CD4-positive, alpha-beta T cell treated with Interleukin-1 beta for 1 hour (primary cell): ENCODE results near the gene PRSS37.
"Not testable (repeated sequence)": the region's sequence is repeated elsewhere in the genome, so short reads cannot be mapped to it uniquely, and the experiment has no call there.

ENCODE experiments used
- DNase-seq, 2 donors: peaks; one replicate each; pipeline ENCODE4 v3.0.0-alpha.2; 2020 to 2022

Gene PRSS37, protein sequence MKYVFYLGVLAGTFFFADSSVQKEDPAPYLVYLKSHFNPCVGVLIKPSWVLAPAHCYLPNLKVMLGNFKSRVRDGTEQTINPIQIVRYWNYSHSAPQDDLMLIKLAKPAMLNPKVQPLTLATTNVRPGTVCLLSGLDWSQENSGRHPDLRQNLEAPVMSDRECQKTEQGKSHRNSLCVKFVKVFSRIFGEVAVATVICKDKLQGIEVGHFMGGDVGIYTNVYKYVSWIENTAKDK

DNA sequence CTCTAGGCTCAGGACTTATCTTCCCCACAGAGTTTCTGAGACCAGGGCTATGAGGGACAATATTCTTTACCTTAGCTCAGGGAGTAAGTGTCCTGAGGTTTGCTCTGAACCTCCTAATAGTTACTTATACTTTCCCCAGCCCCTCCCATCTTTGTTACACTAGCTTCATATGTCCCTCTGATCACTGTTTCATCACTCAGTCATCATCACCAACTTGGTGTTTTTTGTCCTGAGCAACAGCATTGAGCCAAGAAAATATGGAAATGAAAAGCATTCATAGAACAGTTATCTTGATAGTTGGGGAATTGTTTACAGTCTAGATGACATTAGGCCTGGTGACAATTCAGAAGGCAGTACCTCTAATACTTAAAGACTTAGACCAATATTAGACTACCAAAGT is at the start of gene PRSS37:
Gene PRSS37 (minus strand): TSS at position 101 of the 400 bp plus-strand sequence. CDS start 436 bp downstream, outside the sequence.
- no peak for DNase-seq

DNA sequence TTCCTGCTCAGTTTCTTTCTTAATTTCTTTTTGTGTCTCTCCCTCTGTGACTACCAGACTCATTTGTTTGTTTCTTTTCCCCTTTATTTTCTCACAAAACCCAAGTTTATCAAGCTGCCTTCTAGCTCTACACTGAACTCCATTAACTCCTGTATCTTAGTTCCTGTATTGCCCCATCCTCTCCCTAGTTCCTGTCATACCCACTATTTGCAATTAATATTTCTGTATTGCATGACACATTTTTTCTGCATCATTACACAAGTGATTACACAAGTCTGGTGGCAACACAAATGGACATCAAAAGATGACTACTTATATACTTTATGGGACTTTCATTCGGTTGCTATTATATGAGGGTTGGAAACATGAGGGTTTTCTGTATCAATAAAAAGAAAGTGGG is 48.0 kb upstream of the PRSS37 start:
- no peak for DNase-seq

DNA sequence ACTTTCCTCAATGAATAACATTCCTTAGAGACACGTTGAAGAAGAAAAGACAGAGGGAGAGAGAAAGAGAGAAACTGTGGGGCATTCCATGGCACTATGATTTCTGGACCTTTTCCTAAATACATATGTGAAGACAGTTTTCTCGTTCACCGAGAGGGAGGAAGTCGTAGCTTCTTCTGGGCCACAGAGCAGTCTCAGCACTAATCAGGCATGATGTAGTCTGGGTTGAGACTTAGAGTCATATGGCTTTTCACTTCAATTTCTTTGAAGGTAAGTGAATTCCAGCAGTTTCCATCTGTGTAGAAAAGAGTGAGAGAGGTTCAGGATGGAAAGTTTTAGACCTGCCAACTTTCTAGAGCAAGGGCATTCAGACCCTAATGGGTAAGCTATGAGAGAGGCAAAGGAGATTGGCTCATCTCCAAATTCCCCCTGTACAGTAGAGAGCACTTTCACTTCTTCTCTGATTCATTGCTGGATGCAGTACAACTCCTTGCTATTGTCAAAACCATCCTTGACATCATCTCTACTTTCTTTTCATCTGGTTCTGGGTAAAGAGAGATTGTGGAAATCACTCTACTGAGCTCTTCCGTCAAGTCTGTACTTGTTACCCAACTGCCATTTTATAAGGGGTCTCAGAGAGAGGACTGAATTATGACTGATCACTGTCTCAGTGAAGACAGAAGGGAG is 43.4 kb upstream of the PRSS37 start:
- no peak for DNase-seq

DNA sequence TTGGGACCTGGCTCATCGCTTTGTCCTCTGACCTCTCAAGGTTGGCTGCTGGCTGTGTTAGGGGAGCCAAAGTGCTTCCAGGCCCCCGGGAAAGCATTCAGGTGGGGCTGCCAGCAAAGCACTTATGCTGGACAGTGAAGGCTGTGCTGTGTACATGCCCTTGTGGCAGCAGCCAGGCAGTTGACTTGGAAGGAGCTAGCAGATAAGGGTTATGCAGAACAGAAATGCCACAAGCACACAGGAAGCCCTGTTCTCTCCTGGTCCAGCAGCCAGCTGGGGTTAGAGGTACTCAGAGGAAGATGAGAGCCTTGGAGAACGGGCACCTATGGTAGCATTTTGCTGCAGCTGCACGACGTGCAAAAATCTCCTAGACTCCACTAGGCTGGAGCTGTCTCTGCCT is 39.7 kb upstream of the PRSS37 start:
- DNase-seq, result no peak

DNA sequence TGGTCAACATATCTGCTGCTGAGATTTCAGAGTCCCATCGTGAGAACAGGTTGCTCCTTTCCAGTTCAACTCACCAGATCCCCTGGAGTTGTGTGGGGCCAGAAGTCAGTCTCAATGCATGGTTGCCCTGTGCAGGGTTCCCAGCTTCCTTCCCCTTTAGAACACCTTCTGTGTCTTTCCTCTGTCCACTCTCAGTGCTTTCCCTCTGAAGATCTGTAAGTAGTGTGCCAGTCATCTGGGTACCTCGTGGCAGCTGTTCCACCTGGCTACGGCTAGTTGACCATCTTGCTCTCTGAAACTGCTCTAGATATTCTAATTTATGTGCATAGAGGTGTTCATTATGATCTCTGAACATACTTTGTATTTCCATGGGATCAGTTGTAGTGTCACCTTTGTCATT is 36.1 kb upstream of the PRSS37 start:
- no peak for DNase-seq

DNA sequence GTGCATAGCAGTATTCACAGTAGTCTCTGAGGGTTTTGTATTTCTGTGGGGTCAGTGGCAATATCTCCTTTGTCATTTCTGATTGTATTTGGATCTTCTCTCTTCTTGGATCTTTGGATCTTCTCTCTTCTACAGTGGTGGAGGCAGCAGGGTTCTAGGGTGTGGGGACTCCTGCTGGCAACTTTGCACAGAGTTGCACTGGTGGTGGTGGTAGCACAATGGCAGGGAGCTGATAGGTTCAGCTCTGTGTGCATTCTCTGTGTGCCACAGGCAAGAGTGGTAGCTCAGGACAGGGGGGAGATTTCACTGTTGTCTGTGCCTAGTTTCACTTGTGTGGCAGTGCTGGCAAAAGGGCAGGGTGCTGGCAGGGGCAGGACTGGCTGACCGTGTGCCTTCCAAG is 35.1 kb upstream of the PRSS37 start:
- no peak for DNase-seq

DNA sequence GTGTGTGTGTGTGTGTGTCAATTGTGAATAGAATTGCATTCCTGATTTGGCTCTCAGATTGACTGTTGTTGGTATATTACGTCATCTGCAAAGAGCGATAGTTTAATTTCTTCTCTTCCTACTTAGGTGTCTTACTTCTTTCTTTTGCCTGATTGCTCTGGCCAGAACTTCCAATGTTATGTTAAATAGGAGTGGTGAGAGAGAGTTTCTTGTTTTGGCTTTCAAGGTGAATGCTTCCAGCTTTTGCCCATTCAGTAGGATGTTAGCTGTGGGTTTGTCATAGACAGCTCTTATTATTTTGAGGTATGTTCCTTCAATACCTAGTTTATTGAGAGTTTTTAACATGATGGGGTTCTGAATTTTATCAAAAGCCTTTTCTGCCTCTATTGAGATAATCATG is 34.2 kb upstream of the PRSS37 start:
- DNase-seq, result no peak

DNA sequence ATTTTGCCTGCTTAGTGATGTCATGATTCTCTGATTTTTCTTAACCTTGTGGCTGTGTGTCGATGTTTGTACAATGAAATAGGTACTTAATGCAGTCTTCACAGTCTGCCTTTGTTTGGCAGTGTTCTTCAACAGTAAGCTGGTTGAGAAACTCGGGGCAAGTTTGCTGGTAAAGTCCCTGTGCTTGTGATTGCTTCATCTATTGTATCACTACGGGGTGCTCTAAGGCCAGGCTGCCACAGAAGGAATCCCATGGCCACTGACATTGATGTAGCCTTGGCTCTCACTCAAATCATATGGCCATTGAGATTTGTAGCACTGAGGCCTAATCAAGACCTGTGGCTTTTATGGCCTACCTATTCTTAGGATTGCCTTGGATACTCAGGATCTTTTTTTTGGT is 33.5 kb upstream of the PRSS37 start:
- DNase-seq, result peak in 1 of 2 donors; percentile 29

DNA sequence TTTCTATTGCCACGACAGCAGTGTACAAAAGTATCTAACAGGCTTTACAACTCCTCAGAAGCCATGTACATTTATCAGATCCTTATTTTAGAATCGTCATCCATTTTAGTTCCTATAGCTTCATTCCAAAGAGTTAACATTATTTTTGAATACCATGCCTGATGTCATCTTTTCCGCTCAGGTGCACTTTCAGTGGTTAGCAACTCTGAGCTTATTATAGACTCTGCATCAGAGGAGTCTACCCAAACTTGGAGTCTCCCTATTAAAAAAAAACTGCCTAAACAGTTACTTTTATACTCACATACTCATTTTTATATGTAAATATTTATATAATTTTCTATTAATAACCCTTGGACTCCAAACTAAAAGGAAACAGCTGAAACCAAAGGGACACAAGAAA is 31.6 kb upstream of the PRSS37 start:
- no peak for DNase-seq

DNA sequence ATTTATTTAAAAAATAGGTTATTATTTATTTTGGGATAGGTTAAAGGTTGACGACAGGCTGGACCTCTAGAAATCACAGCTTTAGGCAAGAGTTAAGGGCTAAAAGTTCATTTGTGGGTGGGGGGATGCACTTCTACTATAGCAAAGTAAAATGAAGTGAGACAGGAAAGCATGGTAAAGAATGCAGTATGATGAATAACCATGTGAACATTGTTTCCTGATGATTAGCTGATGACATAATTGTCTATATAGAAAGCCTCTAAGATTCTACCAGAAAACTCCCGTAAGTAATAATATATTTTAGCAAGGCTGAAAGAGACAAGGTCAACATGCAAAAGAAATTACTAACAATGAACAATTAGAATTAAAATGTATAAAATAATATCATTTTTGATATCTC is 25.7 kb upstream of the PRSS37 start:
- DNase-seq, result no peak

DNA sequence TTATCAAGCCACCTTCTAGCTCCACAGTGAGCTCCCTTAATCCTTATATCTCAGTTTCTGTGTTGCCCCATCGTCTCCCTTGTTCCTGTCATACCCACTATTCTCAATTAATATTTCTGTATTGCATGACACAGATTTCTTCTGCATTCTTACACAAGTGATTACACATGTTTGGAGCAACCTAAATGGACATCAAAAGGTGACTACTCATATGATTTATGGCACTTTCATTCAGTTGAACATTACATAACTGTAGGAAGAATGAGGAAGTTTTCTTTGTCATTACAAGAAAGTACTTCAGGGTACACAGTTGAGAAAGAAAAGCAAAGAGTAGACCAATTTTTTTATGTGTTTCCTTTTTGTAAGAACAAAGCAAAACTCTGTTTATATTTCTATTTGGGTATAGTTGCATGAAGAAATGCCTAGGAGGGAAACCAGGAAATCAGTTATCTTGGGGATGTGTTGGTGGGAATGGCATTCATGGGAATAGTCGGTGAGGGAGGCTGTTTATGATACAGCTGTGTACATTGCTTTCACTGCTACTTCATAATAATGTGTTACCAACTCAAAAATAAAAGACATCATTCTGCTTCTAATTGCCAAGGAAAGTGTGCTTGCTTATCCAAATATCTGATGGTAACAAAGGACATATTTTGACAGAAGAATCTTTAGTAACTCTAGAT is 23.6 kb upstream of the PRSS37 start:
- DNase-seq, result no peak

DNA sequence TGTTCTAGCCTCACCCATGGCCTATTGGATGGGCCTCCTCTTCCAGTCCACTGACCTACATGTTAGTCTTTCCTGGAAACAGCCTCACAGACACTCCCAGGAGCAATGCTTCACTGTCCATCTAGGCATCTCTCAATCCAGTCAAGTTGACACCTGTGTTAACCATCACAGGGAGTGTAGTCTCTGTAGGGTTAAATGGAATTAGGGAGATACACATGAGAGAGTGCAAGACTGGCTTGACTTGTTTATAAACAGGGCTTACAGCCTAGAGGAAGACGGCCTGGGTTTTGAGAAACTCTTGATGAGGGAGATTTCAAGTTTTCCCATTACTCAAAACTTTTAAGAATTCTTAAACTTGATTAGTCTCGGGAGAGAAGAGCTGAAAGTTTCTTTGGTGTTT is 18.9 kb upstream of the PRSS37 start:
- DNase-seq, result no peak

DNA sequence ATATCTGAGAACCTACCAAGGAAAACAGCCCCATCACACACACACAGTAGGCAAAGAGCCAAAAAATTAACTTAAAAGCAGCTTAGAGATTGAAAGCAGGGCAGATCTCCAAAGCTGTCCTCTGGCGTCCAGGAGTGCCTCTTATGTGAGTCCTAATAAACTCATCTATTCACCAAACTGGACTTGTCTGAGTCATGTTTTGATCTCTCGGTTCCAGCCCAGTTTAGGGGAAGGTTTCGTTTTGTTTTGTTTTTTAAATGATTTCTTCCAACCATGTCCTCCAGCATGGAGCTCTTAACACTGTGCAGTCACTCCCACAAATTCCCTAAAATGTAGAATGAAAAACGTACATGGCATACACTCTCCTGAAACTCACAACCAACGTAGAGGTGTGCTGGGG is 6.7 kb upstream of the PRSS37 start:
- no peak for DNase-seq

DNA sequence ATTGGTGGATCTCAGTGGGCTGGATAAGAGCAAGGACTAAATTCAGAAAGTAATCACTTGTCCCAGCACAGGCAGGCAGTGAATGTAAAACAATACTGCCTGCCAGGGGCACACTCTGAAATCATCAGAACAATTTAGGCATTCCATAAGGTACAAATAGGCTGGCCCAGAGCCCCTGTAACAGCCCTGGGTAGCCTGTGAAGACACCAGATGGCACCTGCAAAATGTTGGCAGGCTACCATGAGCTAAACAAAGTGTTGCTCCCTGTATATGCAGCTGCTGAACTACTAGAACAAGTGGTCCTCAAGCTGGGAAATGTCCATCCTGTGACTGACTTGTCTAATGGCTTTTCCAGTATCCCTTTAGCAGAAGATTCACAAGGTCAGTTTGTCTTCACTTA is 3.0 kb upstream of the PRSS37 start:
- DNase-seq, result no peak

DNA sequence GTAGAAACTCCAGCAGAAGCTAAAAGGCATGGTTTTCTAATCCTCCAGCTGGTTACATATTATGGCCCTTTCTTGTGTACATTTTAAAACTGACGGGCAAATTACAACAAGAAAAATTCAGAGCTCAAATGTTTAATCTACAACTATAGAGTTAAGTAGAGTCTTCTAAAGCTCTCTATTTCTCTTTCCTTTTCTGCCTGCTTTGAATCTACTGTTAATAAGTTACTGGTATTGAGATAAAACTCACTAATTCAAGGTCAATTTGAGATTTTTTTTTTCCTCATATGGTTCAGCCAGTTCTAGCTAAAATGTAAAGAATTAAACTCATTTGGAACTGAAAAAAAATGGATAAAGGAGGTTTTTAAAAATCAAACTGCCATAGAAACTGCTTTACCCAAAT is 1.6 kb upstream of the PRSS37 start:
- DNase-seq, result no peak

DNA sequence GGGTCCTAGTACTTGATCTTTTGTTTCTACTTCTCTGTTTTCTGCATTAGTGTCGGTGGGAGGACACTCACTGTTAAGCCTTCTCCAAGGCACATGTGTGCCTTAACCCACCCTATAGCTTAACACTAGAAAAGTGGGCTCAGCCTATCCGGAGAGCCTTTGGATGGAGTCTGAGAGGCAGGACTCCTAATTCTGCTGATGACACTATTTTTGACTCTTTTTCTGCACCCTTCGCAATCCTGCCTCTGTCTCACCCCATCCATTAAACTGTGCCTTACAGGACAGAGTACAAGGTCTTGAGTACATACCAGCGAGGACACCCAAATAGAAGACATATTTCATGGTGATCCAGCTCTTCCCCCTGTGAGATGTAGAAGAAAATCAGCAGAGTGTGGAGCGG is 577 bp downstream of the PRSS37 start:
- DNase-seq, result no peak

DNA sequence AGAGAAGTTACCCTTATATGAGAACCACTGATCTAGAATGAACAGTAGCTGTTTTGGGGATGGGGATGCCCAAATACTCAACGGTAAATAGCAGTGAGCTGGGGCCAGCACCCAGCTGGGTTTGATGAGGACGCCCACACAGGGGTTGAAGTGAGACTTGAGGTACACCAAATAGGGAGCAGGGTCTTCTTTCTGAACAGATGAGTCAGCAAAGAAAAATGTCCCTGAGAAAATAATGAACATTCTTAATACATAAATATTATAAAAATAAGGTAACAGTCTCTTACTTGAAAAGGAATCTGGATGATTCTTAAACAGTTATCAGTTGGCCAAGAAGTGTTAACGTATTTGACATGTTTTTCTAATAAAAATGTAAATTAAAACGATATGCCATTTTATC is 2.0 kb downstream of the PRSS37 start:
- no peak for DNase-seq

DNA sequence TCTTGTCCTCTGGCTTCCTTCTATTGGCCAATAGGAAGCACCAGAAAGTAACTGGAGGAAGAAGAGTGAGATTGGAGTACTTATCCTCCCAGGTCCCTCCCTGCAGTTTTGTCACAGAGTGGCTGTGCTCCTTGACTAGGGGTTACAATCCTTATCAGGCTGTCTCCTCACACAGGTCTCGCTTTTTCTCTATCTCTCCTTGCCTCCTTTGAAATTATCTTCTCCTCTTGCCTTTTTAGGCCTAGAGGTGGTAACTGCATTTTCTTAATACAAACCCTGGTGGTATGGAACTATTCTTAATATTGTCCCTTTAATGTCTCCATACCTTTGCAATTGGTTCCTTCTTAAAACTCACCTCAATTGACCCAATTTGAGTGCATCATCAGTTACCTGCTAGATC is 2.7 kb downstream of the PRSS37 start:
- DNase-seq, result no peak

DNA sequence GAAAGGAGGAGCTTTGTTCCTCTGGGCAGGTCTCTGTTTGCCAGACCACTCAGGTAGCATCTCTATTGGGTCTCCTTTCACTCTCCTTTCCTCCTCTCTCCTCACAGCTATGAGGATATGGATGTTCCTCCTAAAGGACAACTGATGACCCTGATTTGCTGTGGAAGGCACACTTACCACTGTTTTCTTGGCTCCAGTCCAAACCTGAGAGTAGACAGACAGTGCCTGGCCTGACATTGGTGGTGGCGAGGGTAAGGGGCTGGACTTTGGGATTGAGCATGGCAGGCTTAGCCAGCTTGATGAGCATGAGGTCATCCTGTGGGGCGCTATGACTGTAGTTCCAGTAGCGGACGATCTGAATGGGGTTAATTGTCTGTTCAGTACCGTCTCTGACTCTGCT is 3.6 kb downstream of the PRSS37 start:
- no peak for DNase-seq

DNA sequence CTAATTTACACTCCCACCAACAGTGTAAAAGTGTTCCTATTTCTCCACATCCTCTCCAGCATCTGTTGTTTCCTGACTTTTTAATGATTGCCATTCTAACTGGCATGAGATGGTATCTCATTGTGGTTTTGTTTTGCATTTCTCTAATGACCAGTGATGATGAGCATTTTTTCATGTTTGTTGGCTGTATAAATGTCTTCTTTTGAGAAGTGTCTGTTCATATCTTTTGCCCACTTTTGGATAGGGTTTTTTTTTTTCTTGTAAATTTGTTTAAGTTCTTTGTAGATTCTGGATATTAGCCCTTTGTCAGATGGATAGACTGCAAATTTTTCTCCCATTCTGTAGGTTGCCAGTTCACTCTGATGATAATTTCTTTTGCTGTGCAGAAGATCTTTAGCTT is 18.9 kb downstream of the PRSS37 start:
- not testable (repeated sequence) for DNase-seq

DNA sequence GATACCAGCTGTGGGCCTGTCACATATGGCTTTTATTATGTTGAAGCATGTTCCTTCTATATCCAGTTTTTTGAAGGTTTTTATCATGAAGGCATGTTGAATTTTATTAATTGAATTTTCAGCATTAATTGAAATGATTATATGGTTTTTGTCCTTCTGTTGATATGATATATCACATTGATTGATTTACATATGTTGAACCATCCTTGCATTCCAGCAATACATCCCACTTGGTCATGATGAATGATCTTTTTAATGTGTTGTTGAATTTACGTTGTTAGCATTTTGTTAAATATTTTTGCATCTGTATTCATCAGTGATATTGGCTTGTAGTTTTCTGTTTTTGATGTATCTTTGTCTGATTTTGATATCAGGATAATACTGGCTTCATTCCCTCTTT is 21.2 kb downstream of the PRSS37 start:
- DNase-seq, result no peak

DNA sequence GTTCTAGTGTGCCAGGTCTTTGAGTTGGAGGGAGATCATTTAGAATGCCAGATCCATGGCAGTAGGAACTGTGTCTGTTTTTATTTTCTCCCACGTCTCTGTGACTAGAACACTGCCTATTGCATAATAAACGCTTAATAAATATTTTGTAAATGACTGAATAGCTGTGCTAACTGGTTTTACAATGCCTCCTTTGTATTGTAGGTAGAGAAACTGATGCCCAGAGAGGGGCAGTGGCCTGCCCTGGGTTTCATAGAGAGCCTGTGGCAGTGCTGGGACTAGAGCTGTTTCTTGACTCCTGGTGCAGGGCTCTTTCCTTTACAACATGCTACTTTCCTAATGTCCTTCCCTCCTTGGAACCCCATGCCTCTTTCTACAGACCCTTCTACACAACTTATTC is 48.8 kb downstream of the PRSS37 start:
- no peak for DNase-seq

DNA sequence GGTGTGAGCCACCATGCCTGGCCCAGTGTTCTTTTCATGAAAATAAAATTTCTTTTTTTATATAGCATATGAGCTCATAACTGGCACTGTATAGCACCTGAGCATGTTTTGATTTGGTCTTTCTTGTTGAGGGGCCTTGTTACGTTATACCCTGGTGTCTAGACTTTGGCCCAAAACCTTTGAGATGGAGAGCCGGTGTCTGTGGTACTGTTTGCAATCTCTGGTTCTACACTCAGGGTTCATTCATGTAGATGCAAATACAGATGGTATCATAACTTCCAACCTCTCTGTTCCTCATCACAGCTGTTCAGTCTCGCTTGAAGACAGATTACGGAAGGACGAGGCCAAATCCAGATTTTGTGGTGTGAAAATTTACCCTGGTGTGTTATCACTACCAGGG is 51.4 kb downstream of the PRSS37 start, which contains the start of gene TAS2R5:
Gene TAS2R5 (plus strand): TSS at position 301 of the 400 bp plus-strand sequence. CDS start 145 bp downstream, outside the sequence.
- DNase-seq, result no peak

DNA sequence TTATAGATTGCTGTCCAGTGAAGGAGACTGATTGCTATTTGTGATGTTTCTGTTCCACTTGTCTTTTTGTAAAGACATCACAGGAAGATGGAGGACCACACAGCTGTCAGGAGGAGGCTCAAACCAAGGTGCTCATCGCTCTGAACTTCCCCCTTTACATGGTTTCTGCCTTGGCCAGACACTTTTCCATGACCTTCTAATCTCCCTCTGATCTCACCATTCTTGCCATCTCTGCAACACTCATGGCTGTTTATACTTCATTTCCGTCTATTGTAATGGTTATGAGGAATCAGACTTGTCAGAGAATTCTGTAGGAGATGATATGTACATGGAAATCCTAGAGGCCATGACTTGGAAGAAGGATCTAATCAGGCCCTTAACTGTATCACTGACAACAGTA is 53.0 kb downstream of the PRSS37 start:
- no peak for DNase-seq
